GM12878 (cell line): Measurements from ENCODE around the gene MRPL44. TPM values are rescaled to one million over a fixed set of nuclear protein-coding genes. Genes with fewer than 3 reads are reported as not detected.

Source experiments
- ATAC-seq: fragments of 200-7000 bp; cut with Tn5 transposase; 3 replicates; pipeline ENCODE4 v1.9.1; 2020; ENCODE audit warnings: mild to moderate bottlenecking, moderate library complexity
- BruUV-seq: library from RNA; stranded (reverse); fragments of 400-500 nt; replicated peaks from 2 replicates; lab custom pipeline; 2021; lab: Mats Ljungman, UMichigan
- CTCF ChIA-PET: fragments of 300-600 bp; sonication (Branson Sonifier 250); formaldehyde crosslinking; extraction: SDS; loops from one replicate; lab custom pipeline; 2021; ENCODE audit warnings: inconsistent platforms; lab: Yijun Ruan, JAX
- POLR2A ChIA-PET: fragments of 350-600 bp; formaldehyde crosslinking; extraction: SDS; loops from one replicate; lab custom pipeline; 2021; ENCODE audit warnings: inconsistent platforms; lab: Charles Lee
- RAD21 ChIA-PET: fragments of 300-600 bp; sonication (Branson Sonifier 250); formaldehyde crosslinking; loops from one replicate; lab custom pipeline; 2023; ENCODE audit warnings: antibody characterized with exemption; ENCODE audit not compliant: unreplicated experiment; lab: Charles Lee
- SMC1A ChIA-PET: fragments of 300-600 bp; sonication (Branson Sonifier 250); formaldehyde crosslinking; loops from one replicate; lab custom pipeline; 2023; ENCODE audit not compliant: unreplicated experiment, uncharacterized antibody; lab: Charles Lee
- DNase-seq: peaks from one replicate; pipeline ENCODE4 v3.0.0-alpha.2; 2011; ENCODE audit warnings: low read depth, low spot score
- FAIRE-seq: peaks from 3 replicates; lab custom pipeline; 2011; peaks lifted over from hg19 to GRCh38; lab: Jason Lieb, UNC
- H2AFZ ChIP-seq: 2 replicates; pipeline ENCODE4 v1.6.0; 2011; ENCODE audit warnings: low read depth, low read length, control low read depth; ENCODE audit not compliant: control insufficient read depth
- H3K27ac ChIP-seq: 2 replicates; pipeline ENCODE4 v1.5.1; 2011; ENCODE audit warnings: control low read depth; ENCODE audit not compliant: control insufficient read depth, insufficient read depth
- H3K27me3 ChIP-seq, 2 experiments: replicated peaks in 1 of 2; 2 replicates each; pipeline versions ENCODE4 v1.6.0 to v1.6.1; 2011; ENCODE audit warnings: low read length in 1 of 2; ENCODE audit not compliant: control insufficient read depth in 2 of 2, insufficient read depth in 2 of 2
- H3K36me3 ChIP-seq, 2 experiments: 2 replicates each; pipeline ENCODE4 v1.5.1; 2011; ENCODE audit warnings: low read length in 1 of 2; ENCODE audit not compliant: control insufficient read depth in 2 of 2, insufficient read depth in 2 of 2
- H3K4me1 ChIP-seq: 2 replicates; pipeline ENCODE4 v1.6.1; 2011; ENCODE audit warnings: mild to moderate bottlenecking, low read length, moderate library complexity, mixed read lengths; ENCODE audit not compliant: control insufficient read depth, insufficient read depth
- H3K4me2 ChIP-seq: 2 replicates; pipeline ENCODE4 v1.6.0; 2011; ENCODE audit warnings: control low read depth; ENCODE audit not compliant: control insufficient read depth, insufficient read depth
- H3K4me3 ChIP-seq: fragments of 200-600 bp; sonication (generic); 2 replicates; pipeline ENCODE4 v1.5.1; 2016
- H3K79me2 ChIP-seq: 2 replicates; pipeline ENCODE4 v1.6.0; 2011; ENCODE audit warnings: low read length; ENCODE audit not compliant: control insufficient read depth, insufficient read depth
- H3K9ac ChIP-seq: 2 replicates; pipeline ENCODE4 v1.8.0; 2011; ENCODE audit warnings: low read length, control low read depth, mixed read lengths; ENCODE audit not compliant: control insufficient read depth, insufficient read depth
- H3K9me3 ChIP-seq: replicated peaks from 3 replicates; pipeline ENCODE4 v1.5.1; 2011; ENCODE audit warnings: mild to moderate bottlenecking, low read length; ENCODE audit not compliant: control insufficient read depth, insufficient read depth
- H4K20me1 ChIP-seq: 2 replicates; pipeline ENCODE4 v1.6.0; 2011; ENCODE audit not compliant: control insufficient read depth, insufficient read depth
- BHLHE40 ChIP-seq, 2 experiments: fragments of 450-650 bp in 1 of 2; IDR thresholded peaks; 2 replicates each; pipeline ENCODE4 v1.6.1; 2011 to 2017; ENCODE audit warnings: low read depth in 2 of 2, borderline replicate concordance in 1 of 2, improper control_type of control experiment in 1 of 2, low read length in 1 of 2, mild to moderate bottlenecking in 1 of 2
- CREM ChIP-seq: IDR thresholded peaks from 2 replicates; pipeline ENCODE4 v1.6.1; 2014; ENCODE audit warnings: antibody characterized with exemption, low read depth
- ESRRA ChIP-seq: IDR thresholded peaks from 2 replicates; pipeline ENCODE4 v1.6.1; 2012; ENCODE audit warnings: mild to moderate bottlenecking, low read length, improper control_type of control experiment
- MTA2 ChIP-seq: fragments of 450-650 bp; IDR thresholded peaks from 2 replicates; pipeline ENCODE4 v1.6.1; 2016; ENCODE audit warnings: low read depth, mild to moderate bottlenecking, moderate library complexity
- POLR2AphosphoS5 ChIP-seq: IDR thresholded peaks from 2 replicates; pipeline ENCODE4 v1.6.1; 2011; ENCODE audit warnings: mild to moderate bottlenecking, low read length, inconsistent platforms
- RAD21 ChIP-seq: IDR thresholded peaks from 2 replicates; pipeline ENCODE4 v1.6.1; 2011; ENCODE audit warnings: mild to moderate bottlenecking, low read depth, low read length, moderate library complexity; ENCODE audit not compliant: insufficient read depth
- SUPT20H ChIP-seq: IDR thresholded peaks from 2 replicates; pipeline ENCODE4 v1.6.1; 2011; ENCODE audit warnings: low read depth, mild to moderate bottlenecking, low read length, moderate library complexity, borderline replicate concordance; ENCODE audit not compliant: control insufficient read depth
- WGBS: methylation state at CpG from one replicate; pipeline ENCODE4 v1.1.6; 2016; ENCODE audit warnings: low lambda C conversion rate; ENCODE audit not compliant: insufficient replicate concordance, insufficient coverage; ENCODE audit errors: missing lambda C conversion rate; 5-methylcytosine and 5-hydroxymethylcytosine counted together
- in situ Hi-C: fragments of 300-500 bp; cut with MboI; formaldehyde crosslinking; loops from 9 replicates; pipeline ENCODE4 v1.14.3; 2018; ENCODE audit warnings: mixed read lengths
- intact Hi-C: fragments of 100-400 bp; cut with micrococcal nuclease; formaldehyde crosslinking; loops from one replicate; pipeline ENCODE4 v1.14.2; 2022; ENCODE audit not compliant: unreplicated experiment
- polyA plus RNA-seq, 11 experiments: library from polyadenylated mRNA; depleted of rRNA in 4 of 11; unstranded in 6 of 11; stranded (reverse) in 5 of 11; fragments of >200 nt; fragmentation: Nextera tagmentation in 4 of 11; fragmentation: Illumina TruSeq in 1 of 11; extraction: Ambion mirVana in 4 of 11; extraction: Trizol in 1 of 11; gene quantifications; 1 replicate in 1 of 11; 2 replicates in 10 of 11; pipeline versions ENCODE4 v1.2.1 to v1.2.3, GENCODE V29; 2011 to 2016; ENCODE audit warnings: inconsistent platforms in 2 of 11, missing spikeins in 2 of 11, low read depth in 1 of 11
- total RNA-seq, 4 experiments: library from RNA; depleted of rRNA in 3 of 4; stranded (reverse); fragments of >200 nt in 3 of 4; fragmentation: Illumina TruSeq in 1 of 4; extraction: Trizol in 1 of 4; gene quantifications; 2 replicates each; pipeline versions ENCODE4 v1.2.1 to v1.2.3, GENCODE V29; 2013 to 2021

MRPL44 gene
- total and polyA plus RNA-seq, 10 of the 15 experiments (the other 5 are each of a cell fraction or from before 2014, with no cell fraction given): 18.3 to 44.3 (median 37.5) TPM

GRCh38 chr2:223937535-223937934 is 19.7 kb upstream of the MRPL44 start:
- H3K79me2 ChIP-seq: peaks cover 57% of the 10 kb centered on the region
- peak overlapping the region; percentile 50; the same call in 1 of the 2 replicates for H3K27ac ChIP-seq
- no peak for DNase-seq
- POLR2A ChIA-PET: no interaction called here
- WGBS: 3% methylated on average over 1 of the region's 1 CpG
- BruUV-seq: no TSS peak
- peak overlapping the region; percentile 39; the same call in 1 of the 2 replicates for H3K4me2 ChIP-seq
- H3K4me1 ChIP-seq: peaks cover 21% of the 10 kb centered on the region
- H3K27me3 ChIP-seq: no peaks in the 10 kb centered on the region
- FAIRE-seq: no peak
- no peak for ATAC-seq
- intact Hi-C loops (no loop called here), in situ Hi-C loops (no loop called here)
- no peak overlapping the region for H3K4me3 ChIP-seq
- TF ChIP-seq BHLHE40 (IDR thresholded peaks at IDR 0.05; ENCODE audit: borderline replicate concordance in 1 of 2, low read depth in 2 of 2, low read length in 1 of 2) (no peak), SUPT20H (no peak), ESRRA (no peak), RAD21 (no peak), POLR2AphosphoS5 (no peak), CREM (no peak), MTA2 (no peak)
- no peaks in the 10 kb centered on the region; the same call in 1 of the 2 replicates for H4K20me1 ChIP-seq
- RAD21 ChIA-PET: no interaction called here
- no peaks in the 10 kb centered on the region; the same call in none of the 3 replicates for H3K9me3 ChIP-seq
- H2AFZ ChIP-seq: no peak overlapping the region
- no peaks in the 10 kb centered on the region for H3K36me3 ChIP-seq
- CTCF ChIA-PET: interaction anchor here (0.9 kb wide), 1 partner anchor 20 kb away, joined by 3 read pairs; the partner anchor contains the start of gene MRPL44
- H3K9ac ChIP-seq: no peak overlapping the region
- SMC1A ChIA-PET: interaction anchor here (1.4 kb wide), 1 partner anchor 32 kb away, joined by 3 read pairs; no protein-coding TSS in a partner anchor
